HepG2 (cell line): ENCODE measurements around the gene LGALS16.

ENCODE experiments used
- ADNP ChIP-seq: sonication (generic); formaldehyde crosslinking; IDR thresholded peaks from 2 replicates; pipeline ENCODE4 v1.4.0; 2020; ENCODE audit warnings: missing genetic modification reagents
- CHD4 ChIP-seq: fragments of 200-600 bp; sonication (generic); IDR thresholded peaks from 2 replicates; pipeline ENCODE4 v1.7.0; 2017; ENCODE audit warnings: mild to moderate bottlenecking, low read length, borderline replicate concordance
- CTCF ChIP-seq: sonication (generic); formaldehyde crosslinking; IDR thresholded peaks from 2 replicates; pipeline ENCODE4 v1.5.0; 2020; ENCODE audit warnings: mild to moderate bottlenecking, missing genetic modification reagents, moderate library complexity
- ELF1 ChIP-seq: sonication (generic); formaldehyde crosslinking; IDR thresholded peaks from 2 replicates; pipeline ENCODE4 v1.4.0; 2020; ENCODE audit warnings: missing genetic modification reagents
- EP300 ChIP-seq, 3 experiments: sonication (generic) in 1 of 3; formaldehyde crosslinking in 1 of 3; IDR thresholded peaks; 2 replicates each; pipeline versions ENCODE4 v1.5.1 to v1.6.1; 2011 to 2020; ENCODE audit warnings: low read depth in 2 of 3, low read length in 2 of 3, borderline replicate concordance in 1 of 3, improper control_type of control experiment in 1 of 3, mild to moderate bottlenecking in 1 of 3, missing genetic modification reagents in 1 of 3, moderate library complexity in 1 of 3
- FOXP1 ChIP-seq, 2 experiments: fragments of 450-650 bp in 1 of 2; IDR thresholded peaks; 2 replicates each; pipeline ENCODE4 v1.6.1; 2017 to 2018; ENCODE audit warnings: antibody characterized with exemption in 1 of 2
- SMARCE1 ChIP-seq: fragments of 450-650 bp; IDR thresholded peaks from 2 replicates; pipeline ENCODE4 v1.6.1; 2017; ENCODE audit warnings: borderline replicate concordance
- STAT5B ChIP-seq: sonication (generic); formaldehyde crosslinking; IDR thresholded peaks from 2 replicates; pipeline ENCODE4 v1.4.0; 2020; ENCODE audit warnings: missing genetic modification reagents
- TAF15 ChIP-seq: fragments of 200-400 bp; formaldehyde crosslinking; IDR thresholded peaks from one replicate; pipeline ENCODE4 v1.6.1; 2018; ENCODE audit warnings: mild to moderate bottlenecking, low read depth, low read length; ENCODE audit not compliant: poor library complexity, severe bottlenecking
- ZNF670 ChIP-seq: sonication (generic); formaldehyde crosslinking; IDR thresholded peaks from 2 replicates; pipeline ENCODE4 v1.8.0; 2022; ENCODE audit warnings: mild to moderate bottlenecking, missing genetic modification reagents, borderline replicate concordance
- TF ChIP-seq, protein P1 (sequence below): sonication (generic); formaldehyde crosslinking; IDR thresholded peaks from 2 replicates; pipeline ENCODE4 v1.5.0; 2020; ENCODE audit warnings: mild to moderate bottlenecking, missing genetic modification reagents
- TF ChIP-seq, protein P2 (sequence below): sonication (generic); formaldehyde crosslinking; IDR thresholded peaks from 2 replicates; pipeline ENCODE4 v1.8.1; 2023; ENCODE audit warnings: mild to moderate bottlenecking, moderate library complexity, missing genetic modification reagents

DNA sequence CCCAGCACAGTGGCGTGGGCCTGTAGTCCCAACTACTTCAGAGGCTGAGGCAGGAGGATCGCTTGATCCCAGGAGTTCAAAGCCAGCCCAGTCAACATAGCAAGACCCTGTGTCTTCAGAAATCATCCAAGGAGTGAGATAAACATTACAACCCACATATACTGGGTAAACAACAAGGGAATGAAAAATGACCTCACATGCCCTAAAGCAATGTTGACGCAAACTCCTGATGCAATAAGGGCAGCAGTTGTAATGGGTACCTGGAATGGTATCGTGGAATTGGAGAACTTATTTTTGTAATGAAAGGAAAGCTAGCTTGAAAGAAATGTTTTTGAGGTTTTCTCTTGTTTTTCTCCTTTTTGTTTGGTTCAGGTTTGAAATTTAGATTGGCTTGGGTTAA, 24.5 kb upstream of the LGALS16 start:
- TF ChIP-seq ADNP (CRISPR knock-in tag): no peak
- TF ChIP-seq, protein P1, sequence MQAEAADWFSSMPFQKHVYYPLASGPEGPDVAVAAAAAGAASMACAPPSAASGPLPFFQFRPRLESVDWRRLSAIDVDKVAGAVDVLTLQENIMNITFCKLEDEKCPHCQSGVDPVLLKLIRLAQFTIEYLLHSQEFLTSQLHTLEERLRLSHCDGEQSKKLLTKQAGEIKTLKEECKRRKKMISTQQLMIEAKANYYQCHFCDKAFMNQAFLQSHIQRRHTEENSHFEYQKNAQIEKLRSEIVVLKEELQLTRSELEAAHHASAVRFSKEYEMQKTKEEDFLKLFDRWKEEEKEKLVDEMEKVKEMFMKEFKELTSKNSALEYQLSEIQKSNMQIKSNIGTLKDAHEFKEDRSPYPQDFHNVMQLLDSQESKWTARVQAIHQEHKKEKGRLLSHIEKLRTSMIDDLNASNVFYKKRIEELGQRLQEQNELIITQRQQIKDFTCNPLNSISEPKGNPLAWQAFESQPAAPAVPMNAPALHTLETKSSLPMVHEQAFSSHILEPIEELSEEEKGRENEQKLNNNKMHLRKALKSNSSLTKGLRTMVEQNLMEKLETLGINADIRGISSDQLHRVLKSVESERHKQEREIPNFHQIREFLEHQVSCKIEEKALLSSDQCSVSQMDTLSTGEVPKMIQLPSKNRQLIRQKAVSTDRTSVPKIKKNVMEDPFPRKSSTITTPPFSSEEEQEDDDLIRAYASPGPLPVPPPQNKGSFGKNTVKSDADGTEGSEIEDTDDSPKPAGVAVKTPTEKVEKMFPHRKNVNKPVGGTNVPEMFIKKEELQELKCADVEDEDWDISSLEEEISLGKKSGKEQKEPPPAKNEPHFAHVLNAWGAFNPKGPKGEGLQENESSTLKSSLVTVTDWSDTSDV: no peak
- TF ChIP-seq SMARCE1: no peak
- TF ChIP-seq CTCF (CRISPR knock-in tag): no peak
- TF ChIP-seq ZNF670 (CRISPR knock-in tag): no peak
- TF ChIP-seq EP300 (IDR thresholded peaks at IDR 0.05; ENCODE audit: low read depth in 2 of 2, low read length in 2 of 2): no peak
- TF ChIP-seq EP300 (CRISPR knock-in tag; IDR thresholded peaks at IDR 0.05; ENCODE audit: borderline replicate concordance): no peak
- no peak for TF ChIP-seq TAF15
- no peak for TF ChIP-seq STAT5B (CRISPR knock-in tag)
- no peak for TF ChIP-seq FOXP1 (IDR thresholded peaks at IDR 0.05)
- no peak for TF ChIP-seq FOXP1 (CRISPR knock-in tag; IDR thresholded peaks at IDR 0.05)
- TF ChIP-seq, protein P2, sequence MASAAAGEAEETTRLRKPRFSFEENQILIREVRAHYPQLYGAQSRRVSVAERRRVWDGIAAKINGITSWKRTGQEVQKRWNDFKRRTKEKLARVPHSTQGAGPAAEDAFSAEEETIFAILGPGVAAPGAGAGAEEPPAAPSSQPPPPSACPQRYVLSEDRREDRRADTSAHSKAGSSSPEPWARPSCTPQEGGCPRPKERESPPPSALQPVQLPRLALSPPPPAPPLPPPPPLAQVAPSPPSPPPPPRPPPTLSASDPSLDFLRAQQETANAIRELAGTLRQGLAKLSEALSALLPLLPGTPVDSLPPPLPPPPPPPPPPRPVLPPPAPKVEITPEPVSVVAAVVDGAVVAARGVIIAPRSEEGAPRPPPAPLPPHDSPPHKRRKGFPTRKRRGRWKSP: no peak
- TF ChIP-seq CHD4: no peak
- no peak for TF ChIP-seq ELF1 (CRISPR knock-in tag)
